ENCODE data around the gene ZHX3. TPM values are rescaled to one million over a fixed set of nuclear protein-coding genes. Genes with fewer than 3 reads are reported as not detected.

ZHX3 gene
- polyA plus RNA-seq, 1 experiment: 24.1 TPM

GRCh38 chr20:41308726-41309413 lies 8.7 kb downstream of the ZHX3 start:
- no peak for DNase-seq (ENCODE audit: low read depth, low spot score)
- POLR2A ChIA-PET: interaction anchor here (0.8 kb wide), 1 partner anchor 32 kb away, joined by 3 read pairs; no protein-coding TSS in a partner anchor

GRCh38 chr20:41308290-41308711 lies 9.2 kb downstream of the ZHX3 start:
- ChIA-PET POLR2A (interaction anchor here (0.8 kb wide), 2 partner anchors 21 to 32 kb away, joined by 3 read pairs; no protein-coding TSS in a partner anchor), CTCF (interaction anchor here (1.0 to 2.4 kb wide), 5 partner anchors 32 to 135 kb away, joined by 3 to 9 read pairs (median 4); partner anchors contain the start of gene LPIN3)
- Histone ChIP-seq H3K4me3 (ENCODE audit: low read depth, low read length) (no peak overlapping the region), H3K27ac (ENCODE audit: low read depth, low read length) (peak overlapping the region; percentile 77), H3K9me3 (ENCODE audit: control insufficient read depth, insufficient read depth, low read length) (no peaks in the 10 kb centered on the region), H3K27me3 (ENCODE audit: control insufficient read depth, insufficient read depth, low read length) (no peaks in the 10 kb centered on the region)
- TF ChIP-seq CTCF (IDR thresholded peaks at IDR 0.05; ENCODE audit: low read depth, low read length): no peak
- peak; percentile 59 for DNase-seq (ENCODE audit: low read depth, low spot score)

More at GRCh38 chr20:41308726-41309413, 8.7 kb downstream of the ZHX3 start:
- peak overlapping the region; percentile 77 for H3K27ac ChIP-seq (ENCODE audit: low read depth, low read length)
- no peak overlapping the region for H3K4me3 ChIP-seq (ENCODE audit: low read depth, low read length)
- CTCF ChIA-PET: interaction anchor here (0.9 to 2.4 kb wide), 5 partner anchors 14 to 136 kb away, joined by 3 to 9 read pairs (median 4); partner anchors contain the start of gene LPIN3
- no peaks in the 10 kb centered on the region for H3K9me3 ChIP-seq (ENCODE audit: control insufficient read depth, insufficient read depth, low read length)
- H3K27me3 ChIP-seq (ENCODE audit: control insufficient read depth, insufficient read depth, low read length): no peaks in the 10 kb centered on the region
- TF ChIP-seq CTCF (IDR thresholded peaks at IDR 0.05; ENCODE audit: low read depth, low read length): no peak

- ChIA-PET POLR2A (no interaction called here), CTCF (interaction anchor here (1.4 to 2.4 kb wide), 4 partner anchors 33 to 134 kb away, joined by 3 to 9 read pairs (median 6); partner anchors contain the start of gene LPIN3)
- no peak for DNase-seq (ENCODE audit: low read depth, low spot score)
- Histone ChIP-seq H3K27me3 (ENCODE audit: control insufficient read depth, insufficient read depth, low read length) (no peaks in the 10 kb centered on the region), H3K4me3 (ENCODE audit: low read depth, low read length) (no peak overlapping the region), H3K27ac (ENCODE audit: low read depth, low read length) (no peak overlapping the region), H3K9me3 (ENCODE audit: control insufficient read depth, insufficient read depth, low read length) (no peaks in the 10 kb centered on the region)
- TF ChIP-seq CTCF (IDR thresholded peaks at IDR 0.05; ENCODE audit: low read depth, low read length): no peak
These were observed 10.5 kb downstream of the ZHX3 start for GRCh38 chr20:41307021-41307420.

- CTCF ChIA-PET: interaction anchor here (0.6 to 2.4 kb wide), 3 partner anchors 53 to 133 kb away, joined by 3 to 8 read pairs (median 8); no protein-coding TSS in a partner anchor
- H3K4me3 ChIP-seq (ENCODE audit: low read depth, low read length): no peak overlapping the region
- H3K27ac ChIP-seq (ENCODE audit: low read depth, low read length): no peak overlapping the region
- POLR2A ChIA-PET: no interaction called here
- no peaks in the 10 kb centered on the region for H3K27me3 ChIP-seq (ENCODE audit: control insufficient read depth, insufficient read depth, low read length)
- DNase-seq (ENCODE audit: low read depth, low spot score): no peak
- TF ChIP-seq CTCF (IDR thresholded peaks at IDR 0.05; ENCODE audit: low read depth, low read length): no peak
- no peaks in the 10 kb centered on the region for H3K9me3 ChIP-seq (ENCODE audit: control insufficient read depth, insufficient read depth, low read length)
These were observed 11.3 kb downstream of the ZHX3 start for GRCh38 chr20:41306061-41306727.

Data from AG04450 (cell line).